Uterus (tissue), 2 donors: ENCODE data around the gene KREMEN1.

Experiments
- CTCF ChIP-seq, 4 experiments: fragments of 200-600 bp in 2 of 4; fragments of 450-650 bp in 2 of 4; sonication (generic) in 2 of 4; IDR thresholded peaks; one replicate each; pipeline ENCODE4 v1.5.1; 2016 to 2019; ENCODE audit warnings: antibody characterized with exemption in 4 of 4, mild to moderate bottlenecking in 2 of 4, moderate library complexity in 1 of 4
- POLR2A ChIP-seq, 2 donors: fragments of 450-650 bp; IDR thresholded peaks; one replicate each; pipeline ENCODE4 v1.6.1; 2016; ENCODE audit warnings: antibody characterized with exemption in 2 of 2, mild to moderate bottlenecking in 1 of 2, moderate library complexity in 1 of 2

GRCh38 chr22:29206372-29207242 is 133.8 kb downstream of the KREMEN1 start:
- TF ChIP-seq CTCF (IDR thresholded peaks at IDR 0.05) (no peak), POLR2A (IDR thresholded peaks at IDR 0.05) (no peak)
